HL-60 (cell line): ENCODE results near the gene SULT6B1.

Source experiments
- DNase-seq, 2 experiments: peaks; one replicate each; pipeline ENCODE4 v3.0.0-alpha.2; 2010 to 2020; ENCODE audit warnings: low read depth in 1 of 2, low spot score in 1 of 2
- H3K27ac ChIP-seq: fragments of 250-450 bp; sonication (Bioruptor Pico); replicated peaks from 2 replicates; pipeline ENCODE4 v1.5.1; 2020; ENCODE audit warnings: mild to moderate bottlenecking, moderate library complexity
- H3K27me3 ChIP-seq: fragments of 250-450 bp; sonication (Bioruptor Pico); 2 replicates; pipeline ENCODE4 v1.5.1; 2021; ENCODE audit warnings: mild to moderate bottlenecking, moderate library complexity; ENCODE audit not compliant: insufficient read depth, poor library complexity, severe bottlenecking
- H3K4me3 ChIP-seq: replicated peaks from 2 replicates; pipeline ENCODE4 v1.5.1; 2011; ENCODE audit warnings: mild to moderate bottlenecking, control low read depth, low read length; ENCODE audit not compliant: insufficient read depth
- CTCF ChIP-seq: IDR thresholded peaks from one replicate; pipeline ENCODE4 v1.5.1; 2011; ENCODE audit warnings: low read length, control low read depth, inconsistent platforms; ENCODE audit not compliant: insufficient read depth
- GABPA ChIP-seq: IDR thresholded peaks from 2 replicates; pipeline ENCODE4 v1.6.1; 2012; ENCODE audit warnings: low read depth
- POLR2AphosphoS5 ChIP-seq: IDR thresholded peaks from 2 replicates; pipeline ENCODE4 v1.6.1; 2012; ENCODE audit warnings: low read depth
- REST ChIP-seq: IDR thresholded peaks from 2 replicates; pipeline ENCODE4 v1.6.1; 2012; ENCODE audit warnings: low read depth; ENCODE audit not compliant: insufficient replicate concordance
- SPI1 ChIP-seq: IDR thresholded peaks from 2 replicates; pipeline ENCODE4 v1.6.1; 2012; ENCODE audit warnings: low read depth, mild to moderate bottlenecking, borderline replicate concordance

Gene SULT6B1

GRCh38 chr2:37125416-37125815 lies 63.1 kb downstream of the SULT6B1 start:
- Histone ChIP-seq H3K27ac (no peak overlapping the region), H3K4me3 (no peak overlapping the region), H3K27me3 (no peaks in the 10 kb centered on the region)
- DNase-seq: no peak
- TF ChIP-seq GABPA (no peak), SPI1 (no peak), REST (no peak), CTCF (no peak), POLR2AphosphoS5 (no peak)

GRCh38 chr2:37119157-37119556 lies 69.3 kb downstream of the SULT6B1 start:
- H3K4me3 ChIP-seq: no peak overlapping the region
- no peaks in the 10 kb centered on the region for H3K27me3 ChIP-seq
- DNase-seq: no peak
- TF ChIP-seq CTCF (no peak), POLR2AphosphoS5 (no peak), REST (no peak), SPI1 (no peak)
- no peak overlapping the region for H3K27ac ChIP-seq
